HepG2 (cell line): ENCODE data around the gene BRD1. TPM values are rescaled to one million over a fixed set of nuclear protein-coding genes. Genes with fewer than 3 reads are reported as not detected.

ENCODE experiments used
- HIVEP1 ChIP-seq: sonication (generic); formaldehyde crosslinking; IDR thresholded peaks from 2 replicates; pipeline ENCODE4 v1.4.0; 2020; ENCODE audit warnings: mild to moderate bottlenecking, missing genetic modification reagents
- IRX3 ChIP-seq: sonication (generic); formaldehyde crosslinking; IDR thresholded peaks from 2 replicates; pipeline ENCODE4 v1.8.1; 2023; ENCODE audit warnings: mild to moderate bottlenecking, low read depth, missing genetic modification reagents, borderline replicate concordance
- JUND ChIP-seq: sonication (generic); formaldehyde crosslinking; IDR thresholded peaks from 2 replicates; pipeline ENCODE4 v1.8.0; 2022; ENCODE audit warnings: mild to moderate bottlenecking, missing genetic modification reagents
- KDM2A ChIP-seq: sonication (generic); formaldehyde crosslinking; IDR thresholded peaks from 2 replicates; pipeline ENCODE4 v1.4.0; 2020; ENCODE audit warnings: low read depth, missing genetic modification reagents, borderline replicate concordance
- KDM4B ChIP-seq: sonication (generic); formaldehyde crosslinking; IDR thresholded peaks from 2 replicates; pipeline ENCODE4 v1.4.0; 2020; ENCODE audit warnings: missing genetic modification reagents
- MED1 ChIP-seq: sonication (generic); formaldehyde crosslinking; IDR thresholded peaks from 2 replicates; pipeline ENCODE4 v1.4.0; 2020; ENCODE audit warnings: missing genetic modification reagents
- PAXIP1 ChIP-seq: sonication (generic); formaldehyde crosslinking; conservative IDR thresholded peaks from 2 replicates; pipeline ENCODE4 v1.4.0; 2020; ENCODE audit warnings: mild to moderate bottlenecking, missing genetic modification reagents, moderate library complexity
- RARA ChIP-seq: IDR thresholded peaks from 2 replicates; pipeline ENCODE4 v1.6.1; 2016; ENCODE audit warnings: missing genetic modification reagents, missing compliant biosample characterization
- RXRB ChIP-seq: IDR thresholded peaks from 2 replicates; pipeline ENCODE4 v1.6.1; 2016; ENCODE audit warnings: borderline replicate concordance, missing genetic modification reagents, missing compliant biosample characterization
- SOX6 ChIP-seq, 2 experiments: fragments of 450-650 bp in 1 of 2; sonication (generic) in 1 of 2; formaldehyde crosslinking in 1 of 2; IDR thresholded peaks; 2 replicates each; pipeline versions ENCODE4 v1.4.0 to v1.6.1; 2017 to 2020; ENCODE audit warnings: antibody characterized with exemption in 1 of 2, mild to moderate bottlenecking in 1 of 2, missing genetic modification reagents in 1 of 2
- ZFX ChIP-seq: sonication (generic); formaldehyde crosslinking; IDR thresholded peaks from 2 replicates; pipeline ENCODE4 v1.4.0; 2020; ENCODE audit warnings: mild to moderate bottlenecking, low read depth, missing genetic modification reagents, moderate library complexity
- ZMYM2 ChIP-seq: sonication (generic); formaldehyde crosslinking; IDR thresholded peaks from 2 replicates; pipeline ENCODE4 v1.8.0; 2022; ENCODE audit warnings: mild to moderate bottlenecking, missing genetic modification reagents
- ZNF317 ChIP-seq: sonication (generic); formaldehyde crosslinking; IDR thresholded peaks from 2 replicates; pipeline ENCODE4 v1.5.0; 2020; ENCODE audit warnings: mild to moderate bottlenecking, missing genetic modification reagents
- ZNF543 ChIP-seq: sonication (generic); formaldehyde crosslinking; IDR thresholded peaks from 2 replicates; pipeline ENCODE4 v1.4.0; 2020; ENCODE audit warnings: mild to moderate bottlenecking, missing genetic modification reagents
- ZNF563 ChIP-seq: sonication (generic); formaldehyde crosslinking; IDR thresholded peaks from 2 replicates; pipeline ENCODE4 v1.8.0; 2022; ENCODE audit warnings: mild to moderate bottlenecking, moderate library complexity, missing genetic modification reagents
- ZNF619 ChIP-seq: sonication (generic); formaldehyde crosslinking; IDR thresholded peaks from 2 replicates; pipeline ENCODE4 v1.4.0; 2020; ENCODE audit warnings: mild to moderate bottlenecking, missing genetic modification reagents
- ZNF770 ChIP-seq: sonication (generic); formaldehyde crosslinking; IDR thresholded peaks from 2 replicates; pipeline ENCODE4 v1.5.0; 2020; ENCODE audit warnings: mild to moderate bottlenecking, missing genetic modification reagents
- ZNF784 ChIP-seq: sonication (generic); formaldehyde crosslinking; IDR thresholded peaks from 2 replicates; pipeline ENCODE4 v1.5.1; 2020; ENCODE audit warnings: missing genetic modification reagents, mild to moderate bottlenecking, borderline replicate concordance
- polyA plus RNA-seq, 8 experiments: library from polyadenylated mRNA; depleted of rRNA in 3 of 8; stranded (reverse) in 7 of 8; unstranded in 1 of 8; fragments of >200 nt; fragmentation: Illumina TruSeq in 4 of 8; extraction: Trizol in 4 of 8; gene quantifications; 2 replicates each; pipeline versions ENCODE4 v1.2.1 to v1.2.3, GENCODE V29; 2011 to 2016; ENCODE audit warnings: low read depth in 4 of 8, missing spikeins in 1 of 8, mixed read lengths in 1 of 8; ENCODE audit not compliant: insufficient read depth in 1 of 8
- total RNA-seq, 5 experiments: library from RNA; depleted of rRNA; stranded (reverse); fragments of >200 nt; fragmentation: Illumina TruSeq; extraction: Trizol; gene quantifications; 2 replicates each; pipeline ENCODE4 v1.2.3, GENCODE V29; 2016; ENCODE audit warnings: low read depth in 1 of 5
- TF ChIP-seq, protein P1 (sequence below): sonication (generic); formaldehyde crosslinking; IDR thresholded peaks from 2 replicates; pipeline ENCODE4 v1.4.0; 2020; ENCODE audit warnings: missing genetic modification reagents, mild to moderate bottlenecking, borderline replicate concordance

The BRD1 gene
- total and polyA plus RNA-seq, 2 of the 13 experiments (the other 11 are each of a cell fraction or from before 2014, with no cell fraction given): 5.1 to 12.0 TPM

GRCh38 chr22:49826603-49827270, 936 bp downstream of the BRD1 start (continued):
- TF ChIP-seq, protein P1, sequence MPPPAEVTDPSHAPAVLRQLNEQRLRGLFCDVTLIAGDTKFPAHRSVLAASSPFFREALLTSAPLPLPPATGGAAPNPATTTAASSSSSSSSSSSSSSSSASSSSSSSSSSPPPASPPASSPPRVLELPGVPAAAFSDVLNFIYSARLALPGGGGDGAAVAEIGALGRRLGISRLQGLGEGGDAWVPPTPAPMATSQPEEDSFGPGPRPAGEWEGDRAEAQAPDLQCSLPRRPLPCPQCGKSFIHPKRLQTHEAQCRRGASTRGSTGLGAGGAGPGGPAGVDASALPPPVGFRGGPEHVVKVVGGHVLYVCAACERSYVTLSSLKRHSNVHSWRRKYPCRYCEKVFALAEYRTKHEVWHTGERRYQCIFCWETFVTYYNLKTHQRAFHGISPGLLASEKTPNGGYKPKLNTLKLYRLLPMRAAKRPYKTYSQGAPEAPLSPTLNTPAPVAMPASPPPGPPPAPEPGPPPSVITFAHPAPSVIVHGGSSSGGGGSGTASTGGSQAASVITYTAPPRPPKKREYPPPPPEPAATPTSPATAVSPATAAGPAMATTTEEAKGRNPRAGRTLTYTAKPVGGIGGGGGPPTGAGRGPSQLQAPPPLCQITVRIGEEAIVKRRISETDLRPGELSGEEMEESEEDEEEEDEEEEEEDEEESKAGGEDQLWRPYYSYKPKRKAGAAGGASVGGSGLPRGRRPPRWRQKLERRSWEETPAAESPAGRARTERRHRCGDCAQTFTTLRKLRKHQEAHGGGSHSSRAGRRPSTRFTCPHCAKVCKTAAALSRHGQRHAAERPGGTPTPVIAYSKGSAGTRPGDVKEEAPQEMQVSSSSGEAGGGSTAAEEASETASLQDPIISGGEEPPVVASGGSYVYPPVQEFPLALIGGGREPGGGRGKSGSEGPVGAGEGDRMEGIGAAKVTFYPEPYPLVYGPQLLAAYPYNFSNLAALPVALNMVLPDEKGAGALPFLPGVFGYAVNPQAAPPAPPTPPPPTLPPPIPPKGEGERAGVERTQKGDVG (CRISPR knock-in tag): 0 out of 2 replicates have a peak, but pooled peaks have one; percentile 36
- TF ChIP-seq SOX6 (IDR thresholded peaks at IDR 0.05): no peak
- peak; percentile 35; the same call in 1 of the 2 replicates for TF ChIP-seq SOX6 (CRISPR knock-in tag; IDR thresholded peaks at IDR 0.05)
- TF ChIP-seq IRX3 (CRISPR knock-in tag): no peak
- peak; percentile 56; the same call in 1 of the 2 replicates for TF ChIP-seq RARA (CRISPR knock-in tag)
- peak; percentile 32; the same call in 1 of the 2 replicates for TF ChIP-seq RXRB (CRISPR knock-in tag)
- no peak for TF ChIP-seq KDM4B (CRISPR knock-in tag)
- TF ChIP-seq ZFX (CRISPR knock-in tag): peak; percentile 73
- 0 out of 2 replicates have a peak, but pooled peaks have one; percentile 2 for TF ChIP-seq JUND (CRISPR knock-in tag)
- TF ChIP-seq KDM2A (CRISPR knock-in tag): 0 out of 2 replicates have a peak, but pooled peaks have one; percentile 42
- TF ChIP-seq ZNF784 (CRISPR knock-in tag): no peak
- no peak for TF ChIP-seq ZNF619 (CRISPR knock-in tag)
- TF ChIP-seq ZNF543 (CRISPR knock-in tag): 0 out of 2 replicates have a peak, but pooled peaks have one; percentile 37
- TF ChIP-seq PAXIP1 (CRISPR knock-in tag): 0 out of 2 replicates have a peak, but pooled peaks have one; percentile 15
- no peak for TF ChIP-seq ZMYM2
- peak; percentile 63; the same call in 1 of the 2 replicates for TF ChIP-seq ZNF317
- TF ChIP-seq ZNF563 (CRISPR knock-in tag): 0 out of 2 replicates have a peak, but pooled peaks have one; percentile 23
- TF ChIP-seq ZNF770 (CRISPR knock-in tag): peak; percentile 24
- TF ChIP-seq HIVEP1 (CRISPR knock-in tag): peak; percentile 49; the same call in 1 of the 2 replicates
- peak; percentile 48 for TF ChIP-seq MED1
